Amniotic epithelial cell (primary cell): ENCODE results near the gene RAPSN.

ENCODE experiments used
- DNase-seq: peaks from one replicate; pipeline ENCODE4 v3.0.0-alpha.2; 2010; ENCODE audit warnings: low read depth

Gene RAPSN

DNA sequence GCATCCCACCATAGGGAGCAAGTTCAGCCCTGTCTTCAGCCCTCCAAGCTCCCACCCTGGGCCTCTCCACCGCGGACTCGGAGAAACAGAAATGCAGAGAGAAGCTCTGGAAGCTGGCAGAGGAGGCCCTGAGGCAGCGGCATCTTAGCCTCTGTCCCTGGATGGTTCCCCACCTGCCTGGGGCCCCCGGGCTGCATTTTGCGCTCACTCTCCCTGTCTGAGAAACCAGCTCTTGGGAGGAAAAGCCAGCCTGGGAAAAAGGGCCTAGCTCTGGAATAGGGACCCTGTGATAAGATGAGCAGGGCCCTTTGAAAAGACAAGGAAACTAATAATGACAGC, 58.5 kb downstream of the RAPSN start:
- DNase-seq = no peak

- no peak for DNase-seq
These were observed 59.1 kb downstream of the RAPSN start for GRCh38 chr11:47389577-47390421.

GRCh38 chr11:47388697-47389576, 60.0 kb downstream of the RAPSN start:
- no peak for DNase-seq

- no peak for DNase-seq
These were observed 60.8 kb downstream of the RAPSN start for GRCh38 chr11:47387944-47388696.
